DND-41 (cell line): ENCODE measurements around the gene MTFR1L.

Experiments
- CTCF ChIP-seq: IDR thresholded peaks from 2 replicates; pipeline ENCODE4 v1.5.1; 2012; ENCODE audit warnings: borderline replicate concordance, low read length, moderate library complexity, mild to moderate bottlenecking; ENCODE audit not compliant: poor library complexity, severe bottlenecking; ENCODE audit errors: extremely low read depth
- EZH2 ChIP-seq: IDR thresholded peaks from 3 replicates; pipeline ENCODE4 v1.6.1; 2012; ENCODE audit warnings: borderline replicate concordance, low read depth, mild to moderate bottlenecking, moderate library complexity, low read length, inconsistent platforms; ENCODE audit not compliant: severe bottlenecking

DNA sequence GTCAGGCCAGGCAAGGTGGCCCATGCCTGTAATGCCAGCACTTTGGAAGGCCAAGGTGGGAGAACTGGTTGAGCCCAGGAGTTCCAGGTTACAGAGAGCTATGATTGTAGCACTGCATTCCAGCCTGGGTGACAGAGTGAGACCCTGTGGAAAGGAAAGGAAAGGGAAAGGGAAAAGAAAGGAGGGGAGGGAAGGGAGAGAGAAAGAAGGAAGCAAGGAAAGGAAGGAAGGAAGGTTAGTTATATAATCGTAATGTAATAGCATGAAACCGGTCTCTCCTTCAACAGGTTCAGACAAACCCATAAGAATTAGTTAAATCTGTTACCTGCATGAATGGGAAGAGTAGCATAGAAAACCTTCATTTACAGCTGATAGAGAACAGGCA, 56.9 kb downstream of the MTFR1L start:
- no peak for TF ChIP-seq EZH2
- TF ChIP-seq CTCF: no peak
